H54 (cell line): Measurements from ENCODE around the gene LRCH1.

Experiments
- DNase-seq: peaks from one replicate; pipeline ENCODE4 v3.0.0; 2011; ENCODE audit warnings: low spot score, mixed read lengths; ENCODE audit not compliant: insufficient read length
- FAIRE-seq: peaks from 3 replicates; lab custom pipeline; 2011; peaks lifted over from hg19 to GRCh38; lab: Jason Lieb, UNC
- POLR2A ChIP-seq: IDR thresholded peaks from 2 replicates; pipeline ENCODE4 v1.6.1; 2011; ENCODE audit warnings: low read depth, mild to moderate bottlenecking, low read length

LRCH1 gene

DNA sequence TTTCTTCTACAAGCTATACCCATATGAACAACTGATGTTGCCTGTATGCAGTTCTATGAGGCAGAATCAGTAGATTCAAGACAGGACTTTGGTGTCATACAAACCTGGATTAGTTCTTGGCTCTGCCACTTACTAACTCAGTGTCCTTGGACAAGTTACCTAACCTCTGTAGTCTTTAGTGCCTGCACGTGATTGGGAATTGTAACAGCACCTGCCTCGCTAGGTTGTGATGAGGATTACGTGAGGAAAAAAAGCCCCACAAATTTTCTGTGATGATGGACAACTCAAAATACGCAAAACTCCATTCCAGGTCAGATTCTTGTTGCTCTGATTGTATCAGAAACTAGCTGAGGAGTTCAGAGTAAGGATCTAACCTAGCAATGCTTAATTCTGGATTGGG lies 89.3 kb downstream of the LRCH1 start:
- DNase-seq, result no peak
- no peak for TF ChIP-seq POLR2A
- FAIRE-seq, result no peak

DNA sequence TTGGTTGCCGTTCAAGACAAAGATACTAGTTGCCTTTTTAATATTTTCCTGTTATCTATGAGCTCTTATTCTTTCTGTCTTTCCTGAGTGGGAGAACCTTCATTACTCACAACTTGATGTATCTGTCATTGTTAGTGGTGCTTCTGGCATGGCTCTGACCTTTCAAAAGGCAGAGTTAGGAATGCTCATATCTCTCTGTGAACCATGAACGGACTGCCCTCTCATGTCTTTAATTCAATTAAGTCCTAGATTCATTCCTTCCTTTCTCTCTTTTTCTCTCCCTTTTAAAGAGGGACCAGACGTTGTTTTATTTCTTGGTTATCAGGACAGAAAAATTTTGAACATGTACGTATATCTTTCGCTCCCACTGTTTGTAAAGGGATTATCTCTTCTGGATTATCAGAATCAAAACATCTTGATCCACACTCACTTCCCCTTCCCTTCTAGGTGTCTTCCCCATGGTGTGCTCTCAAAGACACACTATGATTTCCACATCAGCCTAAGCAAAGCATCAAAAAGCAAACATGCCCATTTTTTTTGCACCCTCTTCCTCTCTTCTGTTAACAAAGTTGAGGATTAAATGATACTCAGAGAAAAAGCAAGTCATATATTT lies 90.3 kb downstream of the LRCH1 start:
- no peak for FAIRE-seq

DNA sequence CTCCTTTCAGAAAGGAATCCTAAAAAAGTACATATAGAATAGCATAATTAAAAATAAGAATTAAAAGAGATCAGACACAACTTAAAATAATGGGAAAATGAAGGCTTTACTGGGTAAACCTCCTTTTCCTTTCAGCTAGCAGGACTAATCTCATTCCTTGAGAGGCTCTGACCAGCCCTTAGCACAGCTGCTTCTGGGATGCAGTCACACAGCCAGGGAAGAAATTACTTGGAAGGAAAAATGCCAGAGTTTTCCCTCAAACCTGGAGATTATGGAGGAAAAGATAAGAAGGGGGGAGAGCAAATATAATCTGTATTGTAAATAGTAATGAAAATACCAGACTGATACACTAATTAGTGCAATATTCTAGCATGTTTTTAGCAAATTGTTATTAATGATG lies 91.8 kb downstream of the LRCH1 start:
- FAIRE-seq (no peak), DNase-seq (no peak)
- no peak for TF ChIP-seq POLR2A

More for the DNA sequence above, 90.3 kb downstream of the LRCH1 start:
- no peak for DNase-seq
- TF ChIP-seq POLR2A, result no peak

DNA sequence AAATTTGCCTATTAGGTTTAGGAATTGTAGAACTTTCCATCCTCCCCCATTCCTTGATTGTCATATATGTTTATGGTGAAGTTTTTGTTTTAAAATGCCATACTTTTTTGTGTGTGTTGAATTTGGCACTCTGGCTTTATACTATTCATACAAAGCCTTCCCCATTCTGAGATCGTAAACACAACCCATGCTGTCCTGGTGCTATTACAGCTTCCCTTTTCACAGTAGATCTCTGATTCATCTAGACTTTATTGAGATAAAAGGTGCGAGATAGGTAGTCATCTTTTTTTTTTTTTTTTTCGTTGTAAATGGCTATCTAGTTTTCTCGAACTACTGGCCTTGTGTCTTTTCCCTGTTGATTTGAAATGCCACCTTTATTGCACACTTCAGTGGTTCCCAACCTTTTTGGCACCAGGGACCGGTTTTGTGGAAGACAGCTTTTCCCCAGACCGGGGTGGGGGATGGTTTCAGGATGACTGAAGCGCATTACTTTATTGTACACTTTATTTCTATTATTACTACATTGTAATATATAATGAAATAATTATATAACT lies 94.6 kb downstream of the LRCH1 start:
- TF ChIP-seq POLR2A, result no peak
- FAIRE-seq, result no peak
- no peak for DNase-seq

DNA sequence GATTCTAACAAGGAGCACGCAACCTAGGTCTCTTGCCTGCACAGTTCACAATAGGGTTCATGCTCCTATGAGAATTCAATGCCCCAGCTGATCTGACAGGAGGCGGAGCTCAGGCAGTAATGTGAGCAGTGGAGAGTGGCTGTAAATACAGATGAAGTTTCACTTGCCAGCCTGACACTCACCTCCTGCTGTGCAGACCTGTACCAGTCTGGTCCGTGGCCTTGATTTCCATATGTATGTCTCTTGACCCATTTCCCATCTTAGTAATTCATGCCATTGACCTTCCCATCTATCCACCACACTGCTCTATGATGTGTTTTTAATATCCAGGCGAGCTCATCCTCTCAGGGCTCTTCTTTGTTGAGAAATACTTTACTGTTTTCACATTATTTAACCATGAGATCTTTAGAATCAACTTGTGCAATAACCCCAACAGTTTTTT lies 95.2 kb downstream of the LRCH1 start:
- DNase-seq (no peak), FAIRE-seq (peak; percentile 84)
- no peak for TF ChIP-seq POLR2A

DNA sequence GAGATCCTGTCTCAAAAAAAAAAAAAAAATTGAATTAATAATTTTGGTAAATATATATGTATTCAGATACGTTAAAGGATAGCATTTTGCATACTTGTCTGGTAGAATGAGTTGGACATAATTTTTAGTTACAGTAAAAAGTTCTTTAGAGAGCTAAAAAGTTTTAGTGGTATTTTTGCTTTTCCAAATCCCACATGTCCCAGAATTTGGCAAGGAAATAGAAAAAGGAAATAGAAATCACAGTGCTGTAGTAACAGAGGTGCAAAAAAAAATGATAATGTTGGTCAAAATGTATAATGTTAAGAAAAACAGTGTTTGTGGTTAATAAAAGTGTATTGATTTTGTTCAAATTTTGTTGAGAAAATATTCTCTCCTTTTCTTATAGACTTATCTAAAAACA lies 96.8 kb downstream of the LRCH1 start:
- no peak for FAIRE-seq
- no peak for TF ChIP-seq POLR2A
- no peak for DNase-seq

DNA sequence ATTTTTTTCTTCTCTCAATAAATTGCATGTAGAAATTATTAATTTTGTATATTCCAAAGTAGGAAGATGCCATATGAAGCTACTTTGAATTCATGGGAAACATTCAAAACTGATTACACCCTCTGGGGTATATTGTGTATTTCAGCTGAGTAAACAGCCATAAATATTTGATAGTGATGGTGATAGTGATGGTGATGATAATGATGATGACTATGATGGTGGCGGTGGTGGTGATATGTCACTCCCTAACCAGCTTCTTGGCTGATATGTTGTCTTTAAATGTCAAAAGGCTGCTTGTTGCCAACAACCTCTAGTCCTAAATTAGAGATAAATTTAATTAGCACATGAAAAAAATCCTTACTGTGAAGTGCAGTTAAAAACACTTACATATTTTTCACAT lies 102.0 kb downstream of the LRCH1 start:
- FAIRE-seq (no peak), DNase-seq (no peak)

DNA sequence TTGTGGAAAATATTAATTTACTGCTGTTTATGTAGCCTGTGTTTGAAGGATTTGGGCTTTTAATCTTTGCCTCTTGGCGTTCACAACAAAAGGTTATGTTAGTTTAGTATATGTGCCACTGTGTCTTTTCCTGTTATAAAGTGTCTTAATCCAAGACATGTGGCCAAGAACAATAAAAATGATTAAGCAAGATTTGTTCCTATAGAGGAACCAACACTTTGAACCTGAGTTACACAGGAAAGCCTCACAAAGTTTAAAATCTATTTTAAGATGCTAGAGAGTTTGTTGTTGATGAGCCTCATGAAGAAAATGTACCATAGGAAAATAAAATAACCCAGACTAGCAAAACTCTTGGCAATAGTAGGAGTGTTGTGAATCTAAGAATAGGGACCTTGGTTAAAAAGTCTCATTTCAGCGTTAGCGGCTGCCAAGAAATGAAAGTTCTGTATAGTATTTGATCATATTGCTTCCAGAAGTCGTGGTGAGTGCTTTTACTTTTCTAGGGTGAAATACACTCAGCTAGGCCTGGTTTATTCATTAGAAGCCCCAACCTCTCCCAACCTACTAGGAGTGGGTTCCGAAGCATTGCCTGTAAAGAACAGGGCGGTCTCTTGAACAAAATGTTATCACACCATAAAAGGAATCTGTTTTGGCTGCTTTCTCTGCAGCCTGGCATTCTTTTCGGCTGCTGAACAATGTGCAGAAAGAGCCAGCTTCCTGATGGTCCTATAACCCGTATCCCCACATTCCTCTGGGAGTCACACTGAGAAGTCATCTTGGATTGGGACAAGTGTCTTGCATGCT lies 102.6 kb downstream of the LRCH1 start:
- TF ChIP-seq POLR2A, result no peak
- DNase-seq (no peak), FAIRE-seq (no peak)

More for the DNA sequence above, 102.0 kb downstream of the LRCH1 start:
- no peak for TF ChIP-seq POLR2A

DNA sequence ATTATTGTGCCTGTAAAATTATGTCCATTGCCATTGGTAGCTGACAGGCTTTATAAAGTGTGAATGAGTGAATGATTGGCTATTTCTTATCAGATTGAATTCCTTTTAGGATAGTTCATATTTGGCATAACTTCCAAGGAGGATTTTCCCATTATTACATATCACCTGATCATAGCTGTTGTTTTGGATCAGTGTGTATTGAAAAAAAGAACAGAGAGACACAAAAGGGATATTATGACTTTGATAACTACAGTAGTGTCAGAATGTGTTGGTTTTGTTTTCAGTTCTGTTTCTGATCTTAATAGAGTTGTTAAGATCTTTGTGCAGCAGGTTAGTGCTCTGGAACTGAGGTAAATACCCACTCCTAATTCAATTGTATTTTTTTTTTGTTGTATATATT lies 103.8 kb downstream of the LRCH1 start:
- no peak for DNase-seq
- FAIRE-seq, result no peak
- no peak for TF ChIP-seq POLR2A

DNA sequence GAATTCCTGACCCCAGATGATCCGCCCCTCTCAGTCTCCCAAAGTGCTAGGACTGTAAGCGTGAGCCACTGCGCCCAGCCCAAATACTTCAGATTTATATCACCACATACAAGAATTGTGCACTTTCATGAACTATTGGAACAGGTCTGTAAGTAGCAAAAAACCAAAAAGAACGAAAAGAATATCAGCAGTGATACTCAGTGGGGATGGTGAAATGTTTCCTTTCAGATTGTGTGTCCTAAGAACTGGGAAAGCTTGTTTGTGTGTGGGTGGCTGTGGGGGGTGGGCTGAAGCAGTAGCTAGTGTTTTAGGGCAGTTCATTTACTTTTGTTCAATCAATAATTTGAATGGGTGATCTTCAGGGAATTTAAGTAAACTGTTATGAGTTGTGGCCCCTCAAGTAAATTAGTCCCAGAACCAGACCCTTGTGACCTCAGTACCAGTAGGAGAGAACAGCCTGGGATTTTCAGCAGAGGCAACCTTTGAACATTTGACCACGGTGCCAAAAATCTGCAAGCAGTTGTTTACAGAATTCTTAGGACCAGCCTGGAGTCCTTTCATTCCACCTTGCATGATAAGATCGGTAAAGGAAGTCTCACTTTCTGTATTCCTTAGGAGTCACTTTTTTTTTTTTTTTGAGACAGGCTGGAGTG lies 106.6 kb downstream of the LRCH1 start:
- DNase-seq (no peak), FAIRE-seq (no peak)
- TF ChIP-seq POLR2A, result no peak

DNA sequence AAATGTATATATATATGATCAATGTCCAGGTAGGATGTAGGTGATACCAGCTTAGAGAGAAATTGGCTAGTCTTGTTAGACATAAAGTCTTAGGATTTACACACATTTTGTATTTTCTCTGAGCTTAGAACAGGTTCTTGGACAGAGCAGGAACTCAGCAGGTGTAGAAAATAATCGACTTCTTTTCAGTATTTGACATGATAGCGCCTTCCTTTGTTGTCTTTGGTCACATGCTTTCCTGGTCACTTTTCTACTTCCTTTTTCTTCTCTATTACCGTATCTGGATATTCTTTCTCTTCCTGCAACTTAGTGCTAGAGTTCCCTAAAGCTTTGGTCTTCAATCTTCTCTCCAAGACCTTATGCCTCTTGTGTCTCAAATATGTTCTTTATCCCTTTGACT lies 107.4 kb downstream of the LRCH1 start:
- no peak for DNase-seq
- no peak for FAIRE-seq
- TF ChIP-seq POLR2A, result no peak

DNA sequence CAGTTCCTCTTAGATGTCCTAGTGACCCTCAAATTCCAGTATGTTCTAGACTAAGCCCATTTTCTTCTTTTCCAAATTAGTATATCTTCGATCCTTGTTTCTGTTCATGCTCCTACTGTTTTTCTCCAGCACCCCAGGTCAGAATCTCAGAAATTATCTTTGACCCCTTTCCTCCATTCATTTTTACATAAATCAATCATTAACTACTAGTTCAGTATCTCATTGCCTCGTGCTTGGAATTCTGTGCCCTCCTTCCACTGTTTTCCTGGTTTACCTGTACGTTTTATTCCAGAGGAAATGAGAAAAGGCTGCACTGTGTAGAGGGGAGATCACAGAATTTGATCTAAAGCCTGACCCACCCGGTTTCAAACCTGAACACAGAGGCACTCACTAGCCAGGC lies 107.9 kb downstream of the LRCH1 start:
- no peak for FAIRE-seq
- TF ChIP-seq POLR2A, result no peak
- DNase-seq, result no peak

DNA sequence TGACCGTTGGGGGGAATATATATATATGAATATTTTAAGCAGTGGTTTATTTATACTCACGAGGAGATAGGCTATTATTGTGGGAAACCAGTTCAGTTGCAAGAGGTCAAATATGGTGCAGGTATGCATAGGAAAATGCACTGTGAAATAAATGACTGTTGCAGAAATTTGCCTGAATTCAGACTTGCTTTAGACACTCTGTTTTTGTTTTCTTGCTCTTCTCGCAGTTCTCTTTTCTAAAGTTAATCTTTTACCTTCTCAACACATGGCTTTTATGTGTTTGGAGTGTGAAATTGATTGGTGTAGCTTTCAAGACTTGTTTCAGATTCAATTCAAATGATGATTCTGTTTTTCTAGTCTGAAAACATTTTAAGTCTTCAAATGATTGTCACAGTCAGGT lies 109.7 kb downstream of the LRCH1 start:
- FAIRE-seq, result no peak
- no peak for TF ChIP-seq POLR2A

More for the DNA sequence above, 109.7 kb downstream of the LRCH1 start:
- no peak for DNase-seq
